HFF-Myc (cell line): ENCODE data around the gene SLC25A13.

ENCODE experiments used
- DNase-seq: peaks from one replicate; pipeline ENCODE4 v3.0.0-alpha.2; 2011; ENCODE audit warnings: low read depth; ENCODE audit errors: extremely low read depth
- H3K4me3 ChIP-seq: replicated peaks from 2 replicates; pipeline ENCODE4 v1.5.1; 2011; ENCODE audit warnings: low read depth, mild to moderate bottlenecking, control low read depth, low read length
- TF ChIP-seq, protein P1 (sequence below): IDR thresholded peaks from 2 replicates; pipeline ENCODE4 v1.5.1; 2012; ENCODE audit warnings: mild to moderate bottlenecking, low read depth, low read length, control low read depth; ENCODE audit errors: missing control alignments

The SLC25A13 gene

DNA sequence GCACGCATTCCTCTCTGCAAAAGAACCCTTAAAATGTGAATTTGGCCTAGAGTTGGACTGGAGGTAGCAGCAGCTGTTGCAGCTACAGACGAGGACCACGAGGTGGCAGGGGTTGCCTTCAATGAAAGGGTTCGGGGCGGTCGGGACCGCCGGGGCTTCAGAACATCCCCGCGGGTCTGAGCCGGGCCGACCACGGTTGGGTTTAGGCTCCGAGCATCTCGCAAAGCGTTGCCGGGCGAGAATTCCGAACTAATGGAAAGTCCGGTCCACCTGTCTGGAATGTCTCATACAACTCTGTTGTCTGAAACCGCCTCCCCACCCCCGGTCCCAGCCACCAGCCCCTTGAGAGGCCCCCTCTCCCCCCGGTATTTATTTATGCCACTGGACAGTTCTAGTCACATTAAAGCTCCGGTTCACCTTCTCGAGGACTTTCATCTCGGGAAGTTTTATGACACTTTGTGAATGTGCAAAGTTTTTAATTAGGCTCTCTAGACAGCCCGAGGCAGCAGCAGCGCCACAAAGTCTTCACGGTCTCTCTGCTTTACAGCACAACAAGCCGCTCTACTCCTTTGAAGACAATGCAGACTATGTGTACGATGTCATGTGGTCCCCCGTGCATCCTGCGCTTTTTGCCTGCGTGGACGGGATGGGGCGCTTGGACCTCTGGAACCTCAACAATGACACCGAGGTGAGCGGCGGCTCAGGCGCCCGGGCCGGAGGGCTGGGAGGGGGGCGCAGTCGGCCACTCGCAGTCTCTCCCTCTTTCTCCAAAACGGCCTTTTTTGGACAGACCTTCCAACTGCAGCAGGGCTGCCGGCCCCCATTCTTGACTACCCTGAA, 246.2 kb downstream of the SLC25A13 start:
- TF ChIP-seq, protein P1, sequence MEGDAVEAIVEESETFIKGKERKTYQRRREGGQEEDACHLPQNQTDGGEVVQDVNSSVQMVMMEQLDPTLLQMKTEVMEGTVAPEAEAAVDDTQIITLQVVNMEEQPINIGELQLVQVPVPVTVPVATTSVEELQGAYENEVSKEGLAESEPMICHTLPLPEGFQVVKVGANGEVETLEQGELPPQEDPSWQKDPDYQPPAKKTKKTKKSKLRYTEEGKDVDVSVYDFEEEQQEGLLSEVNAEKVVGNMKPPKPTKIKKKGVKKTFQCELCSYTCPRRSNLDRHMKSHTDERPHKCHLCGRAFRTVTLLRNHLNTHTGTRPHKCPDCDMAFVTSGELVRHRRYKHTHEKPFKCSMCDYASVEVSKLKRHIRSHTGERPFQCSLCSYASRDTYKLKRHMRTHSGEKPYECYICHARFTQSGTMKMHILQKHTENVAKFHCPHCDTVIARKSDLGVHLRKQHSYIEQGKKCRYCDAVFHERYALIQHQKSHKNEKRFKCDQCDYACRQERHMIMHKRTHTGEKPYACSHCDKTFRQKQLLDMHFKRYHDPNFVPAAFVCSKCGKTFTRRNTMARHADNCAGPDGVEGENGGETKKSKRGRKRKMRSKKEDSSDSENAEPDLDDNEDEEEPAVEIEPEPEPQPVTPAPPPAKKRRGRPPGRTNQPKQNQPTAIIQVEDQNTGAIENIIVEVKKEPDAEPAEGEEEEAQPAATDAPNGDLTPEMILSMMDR = peak; percentile 86
- peak overlapping the region; percentile 32 for H3K4me3 ChIP-seq
- no peak for DNase-seq

DNA sequence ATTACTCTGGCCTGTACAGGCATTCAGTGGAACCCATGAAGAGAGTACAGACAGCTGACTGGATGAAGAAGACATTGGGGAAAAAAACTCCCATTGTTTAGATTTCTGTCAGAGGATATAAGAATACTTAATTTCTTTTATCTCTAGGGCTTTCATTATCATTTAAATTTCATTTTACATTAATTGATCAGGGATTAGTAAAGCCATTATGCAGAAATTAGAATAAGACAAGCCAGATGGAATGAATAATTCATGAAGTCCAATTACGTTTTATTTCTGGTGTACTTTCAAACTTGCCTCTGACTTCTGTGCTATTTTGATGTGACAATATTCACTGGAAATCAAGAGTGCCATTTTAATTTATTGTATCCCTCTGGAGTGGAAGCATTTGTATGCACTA, 247.0 kb downstream of the SLC25A13 start:
- no peak overlapping the region for H3K4me3 ChIP-seq
- TF ChIP-seq, protein P1 = no peak
- DNase-seq = no peak
